HFFc6 (cell line): ENCODE measurements around the gene CTXN3. TPM values are rescaled to one million over a fixed set of nuclear protein-coding genes. Genes with fewer than 3 reads are reported as not detected.

Source experiments
- DNase-seq: peaks from one replicate; pipeline ENCODE4 v3.0.0-alpha.2; 2018
- H3K27ac Mint-ChIP-seq: 2 replicates; pipeline ENCODE4 v1.8.0; 2020; ENCODE audit warnings: mild to moderate bottlenecking, mixed read lengths
- H3K27me3 Mint-ChIP-seq: 2 replicates; pipeline ENCODE4 v1.8.0; 2021; ENCODE audit warnings: mild to moderate bottlenecking, moderate library complexity, mixed read lengths; ENCODE audit not compliant: insufficient read depth
- H3K36me3 Mint-ChIP-seq: 2 replicates; pipeline ENCODE4 v1.8.0; 2021; ENCODE audit warnings: low read depth, mixed read lengths
- H3K4me1 Mint-ChIP-seq: 2 replicates; pipeline ENCODE4 v1.8.0; 2020; ENCODE audit warnings: low read depth, mixed read lengths
- H3K4me3 Mint-ChIP-seq: 2 replicates; pipeline ENCODE4 v1.8.0; 2020; ENCODE audit warnings: mild to moderate bottlenecking, moderate library complexity, mixed read lengths
- H3K9me3 Mint-ChIP-seq: 2 replicates; pipeline ENCODE4 v1.8.0; 2020; ENCODE audit warnings: mild to moderate bottlenecking, mixed read lengths
- total RNA-seq, 6 experiments: library from RNA; stranded (reverse); fragmentation: NEBNext Ultra II Directional; extraction: Animal tissue kit (Norgen Biotek cat#: 25700); gene quantifications; 2 replicates in 1 of 6; 3 replicates in 5 of 6; pipeline ENCODE4 v1.2.3, GENCODE V29; 2021
- TF ChIP-seq, protein P1 (sequence below): fragments of 200-600 bp; sonication (generic); IDR thresholded peaks from 2 replicates; pipeline ENCODE4 v1.5.0; 2021; ENCODE audit warnings: antibody characterized with exemption, mild to moderate bottlenecking

CTXN3 gene
- total RNA-seq, 6 experiments from 2014 or later, result not detected

DNA sequence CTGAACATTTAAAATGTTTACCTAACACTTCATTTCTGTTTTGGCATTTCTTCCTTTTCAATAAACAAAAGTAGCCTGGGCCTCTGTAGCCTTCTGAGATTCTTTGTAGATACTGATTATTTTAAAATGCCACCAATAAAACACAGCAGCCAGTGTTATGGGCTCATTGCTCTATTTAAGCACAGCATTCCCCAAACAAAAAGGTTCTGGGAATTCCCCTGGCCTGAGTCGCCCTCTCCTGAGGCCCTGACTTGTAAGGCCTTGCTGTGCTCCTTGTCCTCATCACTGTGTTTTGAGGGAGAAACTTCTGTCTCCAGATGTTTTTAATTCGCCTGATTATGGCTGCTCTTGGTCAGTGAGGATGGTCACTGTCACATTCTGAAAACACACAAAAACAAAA is 33.0 kb upstream of the CTXN3 start:
- no peak overlapping the region for H3K27ac Mint-ChIP-seq
- no peaks in the 10 kb centered on the region for H3K36me3 Mint-ChIP-seq
- TF ChIP-seq, protein P1, sequence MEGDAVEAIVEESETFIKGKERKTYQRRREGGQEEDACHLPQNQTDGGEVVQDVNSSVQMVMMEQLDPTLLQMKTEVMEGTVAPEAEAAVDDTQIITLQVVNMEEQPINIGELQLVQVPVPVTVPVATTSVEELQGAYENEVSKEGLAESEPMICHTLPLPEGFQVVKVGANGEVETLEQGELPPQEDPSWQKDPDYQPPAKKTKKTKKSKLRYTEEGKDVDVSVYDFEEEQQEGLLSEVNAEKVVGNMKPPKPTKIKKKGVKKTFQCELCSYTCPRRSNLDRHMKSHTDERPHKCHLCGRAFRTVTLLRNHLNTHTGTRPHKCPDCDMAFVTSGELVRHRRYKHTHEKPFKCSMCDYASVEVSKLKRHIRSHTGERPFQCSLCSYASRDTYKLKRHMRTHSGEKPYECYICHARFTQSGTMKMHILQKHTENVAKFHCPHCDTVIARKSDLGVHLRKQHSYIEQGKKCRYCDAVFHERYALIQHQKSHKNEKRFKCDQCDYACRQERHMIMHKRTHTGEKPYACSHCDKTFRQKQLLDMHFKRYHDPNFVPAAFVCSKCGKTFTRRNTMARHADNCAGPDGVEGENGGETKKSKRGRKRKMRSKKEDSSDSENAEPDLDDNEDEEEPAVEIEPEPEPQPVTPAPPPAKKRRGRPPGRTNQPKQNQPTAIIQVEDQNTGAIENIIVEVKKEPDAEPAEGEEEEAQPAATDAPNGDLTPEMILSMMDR, result no peak
- no peak overlapping the region for H3K4me3 Mint-ChIP-seq
- H3K27me3 Mint-ChIP-seq, result peaks cover 15% of the 10 kb centered on the region
- H3K4me1 Mint-ChIP-seq, result no peaks in the 10 kb centered on the region
- H3K9me3 Mint-ChIP-seq, result no peaks in the 10 kb centered on the region
- no peak for DNase-seq

- H3K27me3 Mint-ChIP-seq, result peaks cover 7% of the 10 kb centered on the region; the same call in 1 of the 2 replicates
- TF ChIP-seq, protein P1, result no peak
These were observed 28.9 kb upstream of the CTXN3 start for GRCh38 chr5:127619908-127620479.

GRCh38 chr5:127621601-127622325 is 27.1 kb upstream of the CTXN3 start:
- Mint-ChIP-seq H3K27ac (no peak overlapping the region), H3K36me3 (no peaks in the 10 kb centered on the region), H3K27me3 (peaks cover 7% of the 10 kb centered on the region; the same call in 1 of the 2 replicates), H3K4me3 (no peak overlapping the region), H3K4me1 (no peaks in the 10 kb centered on the region), H3K9me3 (no peaks in the 10 kb centered on the region)
- no peak for DNase-seq
- TF ChIP-seq, protein P1, result no peak

More at GRCh38 chr5:127619908-127620479, 28.9 kb upstream of the CTXN3 start:
- Mint-ChIP-seq H3K4me1 (no peaks in the 10 kb centered on the region), H3K36me3 (no peaks in the 10 kb centered on the region), H3K4me3 (no peak overlapping the region), H3K27ac (no peak overlapping the region), H3K9me3 (no peaks in the 10 kb centered on the region)
- no peak for DNase-seq

DNA sequence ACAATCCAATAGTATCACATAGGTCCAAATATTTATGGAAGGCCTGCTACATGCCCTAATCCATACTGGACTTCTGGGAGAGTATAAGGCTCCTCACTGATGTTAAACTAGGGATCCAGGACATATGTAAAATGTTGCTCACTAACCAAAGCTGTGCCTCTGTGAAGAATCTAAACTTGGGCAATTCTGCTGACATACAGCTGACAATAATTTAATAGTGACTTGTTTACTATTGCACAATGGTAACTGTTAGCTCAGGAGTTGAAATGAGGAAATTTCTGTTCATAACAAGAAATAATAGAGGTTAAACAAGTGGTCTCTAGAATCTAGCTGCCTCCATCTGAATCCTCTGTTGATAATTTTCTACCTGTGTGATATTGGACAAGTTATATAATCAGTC is 14.9 kb upstream of the CTXN3 start:
- Mint-ChIP-seq H3K4me1 (no peaks in the 10 kb centered on the region), H3K27ac (no peak overlapping the region), H3K9me3 (no peaks in the 10 kb centered on the region), H3K36me3 (no peaks in the 10 kb centered on the region), H3K4me3 (no peak overlapping the region), H3K27me3 (no peaks in the 10 kb centered on the region; the same call in 1 of the 2 replicates)
- TF ChIP-seq, protein P1, result no peak
- DNase-seq, result no peak

GRCh38 chr5:127639828-127640227 is 9.1 kb upstream of the CTXN3 start:
- no peaks in the 10 kb centered on the region; the same call in 1 of the 2 replicates for H3K27me3 Mint-ChIP-seq
- H3K4me1 Mint-ChIP-seq, result no peaks in the 10 kb centered on the region
- no peaks in the 10 kb centered on the region for H3K9me3 Mint-ChIP-seq
- H3K4me3 Mint-ChIP-seq, result no peak overlapping the region
- DNase-seq, result no peak
- H3K36me3 Mint-ChIP-seq, result no peaks in the 10 kb centered on the region
- TF ChIP-seq, protein P1, result no peak
- no peak overlapping the region for H3K27ac Mint-ChIP-seq
